Hepatocyte (in vitro differentiated cells): ENCODE data around the gene PCCA. TPM values are rescaled to one million over a fixed set of nuclear protein-coding genes. Genes with fewer than 3 reads are reported as not detected.

Experiments used
- DNase-seq: peaks from one replicate; pipeline ENCODE4 v3.0.0-alpha.2; 2016; ENCODE audit warnings: low spot score
- H2AFZ ChIP-seq: fragments of 200-600 bp; sonication (generic); 2 replicates; pipeline ENCODE4 v1.6.0; 2016; ENCODE audit warnings: antibody characterized with exemption, mild to moderate bottlenecking
- H3K27ac ChIP-seq: fragments of 200-600 bp; sonication (generic); 2 replicates; pipeline ENCODE4 v1.5.1; 2016; ENCODE audit warnings: mild to moderate bottlenecking
- H3K27me3 ChIP-seq: fragments of 200-600 bp; sonication (generic); 2 replicates; pipeline ENCODE4 v1.6.1; 2016
- H3K36me3 ChIP-seq: fragments of 200-600 bp; sonication (generic); replicated peaks from 2 replicates; pipeline ENCODE4 v1.5.1; 2016; ENCODE audit warnings: low read depth; ENCODE audit not compliant: insufficient read depth
- H3K4me1 ChIP-seq: fragments of 200-600 bp; sonication (generic); 2 replicates; pipeline ENCODE4 v1.5.1; 2016; ENCODE audit warnings: mild to moderate bottlenecking, moderate library complexity; ENCODE audit not compliant: insufficient read depth
- H3K4me2 ChIP-seq: fragments of 200-600 bp; sonication (generic); 2 replicates; pipeline ENCODE4 v1.6.0; 2016
- H3K4me3 ChIP-seq: fragments of 200-600 bp; sonication (generic); 2 replicates; pipeline ENCODE4 v1.5.1; 2016; ENCODE audit warnings: mild to moderate bottlenecking
- H3K79me2 ChIP-seq: fragments of 200-600 bp; sonication (generic); 2 replicates; pipeline ENCODE4 v1.6.0; 2017; ENCODE audit warnings: mild to moderate bottlenecking
- H3K9me2 ChIP-seq: fragments of 200-600 bp; sonication (generic); replicated peaks from 2 replicates; pipeline ENCODE4 v1.6.0; 2017; ENCODE audit warnings: mild to moderate bottlenecking; ENCODE audit not compliant: insufficient read depth
- H3K9me3 ChIP-seq: fragments of 200-600 bp; sonication (generic); 2 replicates; pipeline ENCODE4 v1.5.1; 2016; ENCODE audit warnings: low read depth, mild to moderate bottlenecking
- H4K20me1 ChIP-seq: fragments of 200-600 bp; sonication (generic); 2 replicates; pipeline ENCODE4 v1.6.0; 2016; ENCODE audit warnings: mild to moderate bottlenecking; ENCODE audit not compliant: insufficient read depth, poor library complexity, severe bottlenecking
- CTCF ChIP-seq: fragments of 200-600 bp; sonication (generic); IDR thresholded peaks from 2 replicates; pipeline ENCODE4 v1.5.1; 2016; ENCODE audit warnings: antibody characterized with exemption, mild to moderate bottlenecking; ENCODE audit not compliant: poor library complexity
- EZH2 ChIP-seq: fragments of 200-600 bp; sonication (generic); IDR thresholded peaks from 2 replicates; pipeline ENCODE4 v1.6.1; 2016; ENCODE audit warnings: antibody characterized with exemption, mild to moderate bottlenecking, borderline replicate concordance
- EZH2phosphoT487 ChIP-seq: fragments of 200-600 bp; sonication (generic); IDR thresholded peaks from one replicate; pipeline ENCODE4 v1.6.1; 2018; ENCODE audit warnings: antibody characterized with exemption, mild to moderate bottlenecking, low read depth, moderate library complexity; ENCODE audit not compliant: unreplicated experiment, severe bottlenecking
- WGBS: methylation state at CpG from one replicate; pipeline ENCODE4 v1.1.6; 2016; ENCODE audit warnings: low lambda C conversion rate; ENCODE audit errors: missing lambda C conversion rate; 5-methylcytosine and 5-hydroxymethylcytosine counted together
- polyA plus RNA-seq: library from polyadenylated mRNA; unstranded; fragments of >200 nt; fragmentation: Nextera tagmentation; extraction: Ambion mirVana; gene quantifications from 2 replicates; pipeline ENCODE4 v1.2.1, GENCODE V29; 2016
- total RNA-seq: library from RNA; depleted of rRNA; stranded (reverse); fragments of >200 nt; gene quantifications from 2 replicates; pipeline ENCODE4 v1.2.3, GENCODE V29; 2014

PCCA gene
- total and polyA plus RNA-seq, 2 experiments from 2014 or later = 23.6 to 28.2 TPM

- H3K9me3 ChIP-seq = no peaks in the 10 kb centered on the region
Measured at GRCh38 chr13:100397627-100398026, 308.7 kb downstream of the PCCA start.

DNA sequence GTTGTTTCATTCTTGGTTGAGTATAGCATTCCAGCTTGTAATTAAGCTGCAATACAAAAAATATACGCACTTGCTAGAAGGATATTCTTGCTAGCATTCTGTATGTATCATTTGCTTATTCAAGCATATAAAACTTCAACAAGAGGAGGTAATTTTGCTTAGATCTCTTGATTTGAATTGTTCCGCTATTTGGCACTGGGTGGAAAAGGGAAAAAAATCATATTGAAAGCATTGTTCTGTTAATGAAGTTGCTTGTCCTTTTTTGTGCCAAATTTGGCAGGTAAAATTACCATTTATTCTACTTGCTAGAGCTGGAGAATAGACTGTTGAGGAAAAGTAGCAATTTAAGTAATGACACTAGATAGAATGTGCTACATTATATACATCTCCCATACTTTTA is 309.5 kb downstream of the PCCA start:
- H3K79me2 ChIP-seq = no peaks in the 10 kb centered on the region
- TF ChIP-seq EZH2 (no peak), EZH2phosphoT487 (no peak), CTCF (no peak)
- H3K36me3 ChIP-seq = no peaks in the 10 kb centered on the region
- no peak overlapping the region for H3K4me3 ChIP-seq
- H3K27me3 ChIP-seq = no peaks in the 10 kb centered on the region
- DNase-seq = no peak
- no peak overlapping the region for H3K27ac ChIP-seq
- 99% methylated on average over 2 of the region's 2 CpGs for WGBS
- no peak overlapping the region for H3K4me2 ChIP-seq
- no peak overlapping the region for H2AFZ ChIP-seq
- H4K20me1 ChIP-seq = no peaks in the 10 kb centered on the region
- H3K9me3 ChIP-seq = no peaks in the 10 kb centered on the region
- no peaks in the 10 kb centered on the region for H3K4me1 ChIP-seq
- no peaks in the 10 kb centered on the region for H3K9me2 ChIP-seq

More at GRCh38 chr13:100397627-100398026, 308.7 kb downstream of the PCCA start:
- Histone ChIP-seq H3K4me3 (no peak overlapping the region), H3K79me2 (no peaks in the 10 kb centered on the region), H3K27ac (no peak overlapping the region), H2AFZ (no peak overlapping the region), H3K4me1 (no peaks in the 10 kb centered on the region), H3K36me3 (no peaks in the 10 kb centered on the region), H3K9me2 (no peaks in the 10 kb centered on the region), H3K27me3 (no peaks in the 10 kb centered on the region), H3K4me2 (no peak overlapping the region), H4K20me1 (no peaks in the 10 kb centered on the region)
- WGBS = 69% methylated on average over 4 of the region's 4 CpGs
- TF ChIP-seq EZH2 (no peak), EZH2phosphoT487 (no peak), CTCF (no peak)
- no peak for DNase-seq

GRCh38 chr13:100399455-100399854 is 310.6 kb downstream of the PCCA start:
- H3K4me1 ChIP-seq = no peaks in the 10 kb centered on the region
- H3K27ac ChIP-seq = no peak overlapping the region
- TF ChIP-seq EZH2 (no peak), CTCF (no peak)
- no peaks in the 10 kb centered on the region for H4K20me1 ChIP-seq
- H3K4me2 ChIP-seq = no peak overlapping the region
- no peaks in the 10 kb centered on the region for H3K9me2 ChIP-seq
- H3K27me3 ChIP-seq = no peaks in the 10 kb centered on the region
- H2AFZ ChIP-seq = no peak overlapping the region
- H3K4me3 ChIP-seq = no peak overlapping the region
- H3K9me3 ChIP-seq = no peaks in the 10 kb centered on the region
- H3K79me2 ChIP-seq = no peaks in the 10 kb centered on the region
- H3K36me3 ChIP-seq = no peaks in the 10 kb centered on the region
- WGBS = 100% methylated on average over 1 of the region's 1 CpG
- DNase-seq = no peak

DNA sequence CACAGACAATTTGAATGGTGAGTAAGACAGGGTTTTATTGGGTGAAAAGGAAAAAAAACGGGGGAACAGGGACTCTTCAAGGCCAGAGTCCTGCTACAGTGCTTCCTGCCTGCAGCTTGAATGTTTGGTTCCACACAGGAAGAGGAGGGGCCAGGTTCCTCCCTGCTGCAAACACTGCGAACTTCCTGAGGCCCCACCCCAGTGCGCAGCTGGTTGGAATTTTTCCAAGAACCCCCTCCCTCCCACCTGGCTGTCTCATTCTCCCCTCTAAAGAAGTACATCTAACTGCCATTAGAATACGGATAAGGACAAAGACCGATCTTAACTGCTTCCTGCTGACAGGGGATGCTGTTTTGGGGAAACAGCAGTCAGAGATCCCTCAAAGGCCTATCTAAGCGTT is 314.8 kb downstream of the PCCA start:
- 85% methylated on average over 6 of the region's 6 CpGs for WGBS
- no peak for DNase-seq
- H3K27me3 ChIP-seq = no peaks in the 10 kb centered on the region
- no peaks in the 10 kb centered on the region for H3K4me1 ChIP-seq
- peaks cover 12% of the 10 kb centered on the region for H3K9me3 ChIP-seq
- H3K4me3 ChIP-seq = no peak overlapping the region
- H3K27ac ChIP-seq = no peak overlapping the region
- no peak overlapping the region for H2AFZ ChIP-seq
- no peaks in the 10 kb centered on the region for H3K9me2 ChIP-seq
- H3K36me3 ChIP-seq = peaks cover 4% of the 10 kb centered on the region
- no peak for TF ChIP-seq CTCF
- H3K4me2 ChIP-seq = no peak overlapping the region
- H3K79me2 ChIP-seq = no peaks in the 10 kb centered on the region
- no peaks in the 10 kb centered on the region for H4K20me1 ChIP-seq
